Superior temporal gyrus (tissue), 1 donor: ENCODE measurements around the gene STXBP1.

Experiments
- DNase-seq: peaks from one replicate; pipeline ENCODE4 v3.0.0-alpha.2; 2016; ENCODE audit errors: extremely low spot score

STXBP1 gene

DNA sequence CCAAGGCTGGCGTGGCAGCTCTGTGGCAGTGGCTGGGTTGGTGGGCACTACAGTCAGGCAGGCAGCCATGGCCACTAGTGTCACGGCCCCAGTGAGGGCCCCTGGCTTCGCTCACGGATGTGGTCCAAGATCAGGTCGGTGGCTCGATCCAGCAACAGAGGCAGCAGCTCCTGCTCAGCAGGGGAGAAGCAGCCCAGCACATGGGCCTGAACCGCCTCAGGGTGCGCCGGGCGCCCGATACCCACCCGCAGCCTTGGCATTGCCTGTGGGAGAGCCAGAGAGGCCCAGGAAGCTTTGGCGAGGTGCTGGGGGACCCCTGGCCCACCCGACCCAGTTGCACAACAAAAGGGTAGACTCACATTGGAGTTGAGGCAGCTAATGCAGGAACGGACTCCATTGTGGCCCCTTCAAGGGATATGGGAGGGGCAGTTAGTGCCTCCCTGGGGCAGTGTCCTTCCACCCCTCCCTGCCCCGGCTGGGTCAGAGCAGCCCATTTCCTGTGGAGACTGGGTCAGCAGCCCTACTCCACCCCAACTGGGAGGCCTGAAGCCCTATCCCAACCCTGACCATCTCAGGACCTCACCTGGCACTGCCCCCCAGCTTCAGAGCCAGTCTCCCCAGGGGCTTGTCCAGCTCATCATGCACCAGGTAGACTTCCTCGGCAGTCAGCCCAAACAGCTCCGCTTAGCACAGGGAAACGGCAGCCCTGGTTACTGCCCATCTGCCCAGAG, 102.1 kb downstream of the STXBP1 start:
- DNase-seq: no peak

- DNase-seq: no peak
Observed at GRCh38 chr9:127714951-127715469, 102.9 kb downstream of the STXBP1 start.

DNA sequence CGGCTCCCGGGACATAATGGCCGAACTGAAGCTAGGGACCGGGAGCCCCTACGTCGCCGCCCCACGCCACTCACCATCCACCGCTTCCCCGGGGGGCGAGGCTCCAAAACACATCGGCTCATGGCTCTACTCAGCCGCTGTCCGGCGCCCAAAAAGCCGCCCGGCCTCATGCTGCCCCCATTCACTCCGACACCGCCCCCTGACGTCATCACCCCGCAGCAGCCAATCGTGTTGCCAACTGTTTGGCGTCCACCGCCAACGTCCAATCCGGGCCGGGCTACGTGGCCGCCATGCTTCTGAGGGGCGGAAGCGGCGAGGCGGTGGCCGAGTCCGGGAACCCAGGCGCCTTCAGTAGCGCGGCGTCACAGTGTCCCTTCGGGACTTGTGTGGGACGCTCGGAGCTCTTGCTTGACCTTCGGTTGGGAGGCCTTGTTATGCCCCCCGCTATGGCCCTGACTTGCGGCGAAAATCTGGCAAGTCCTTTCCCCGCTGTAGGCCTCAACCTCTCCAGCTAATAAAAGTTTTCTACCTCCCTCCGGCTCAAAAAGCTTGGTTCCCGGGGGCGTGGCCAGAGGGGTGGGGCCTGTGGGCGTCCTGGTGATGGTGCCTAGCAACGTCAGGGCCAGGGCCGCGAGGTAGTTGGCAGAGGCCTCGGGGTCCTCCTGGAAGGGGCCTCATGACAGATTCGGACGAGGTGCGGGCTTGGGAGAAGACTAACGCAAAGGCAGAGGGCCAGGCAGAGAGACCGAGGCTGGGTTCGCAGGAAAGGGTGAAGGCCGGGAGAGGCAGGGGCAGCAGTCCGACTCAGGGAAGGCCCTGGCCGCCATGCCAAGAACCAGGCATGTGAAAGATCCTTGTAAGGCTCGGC, 103.6 kb downstream of the STXBP1 start, which contains the start of the genes PTRH1 and TTC16:
Gene PTRH1 (minus strand): TSS at position 194 of the 868 bp plus-strand sequence. CDS start 24 bp downstream, at position 170.
Gene TTC16 (plus strand): TSS at position 610 of the 868 bp plus-strand sequence. CDS start 67 bp downstream, at position 677.
- DNase-seq: peak; percentile 97

DNA sequence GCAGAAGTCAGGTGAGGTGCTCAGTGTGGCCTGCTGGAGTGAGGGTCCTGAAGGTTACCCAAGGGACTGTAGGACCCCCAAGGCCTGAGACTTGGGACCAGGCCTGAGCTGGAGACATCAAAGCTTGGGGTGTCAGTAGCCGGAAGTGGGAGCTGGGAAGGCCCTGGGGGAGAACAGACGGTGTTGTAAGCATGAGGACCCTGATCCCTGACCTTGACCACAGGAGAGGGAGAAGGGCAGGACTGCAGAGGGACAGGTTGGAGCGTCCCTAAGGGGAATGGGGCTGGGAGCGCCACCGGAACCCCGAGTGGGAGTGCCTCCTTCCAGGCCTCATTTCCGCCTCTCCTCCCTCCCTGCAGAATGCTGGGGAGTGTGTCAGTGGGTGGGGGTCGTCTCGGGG, 104.3 kb downstream of the STXBP1 start:
- DNase-seq: no peak

DNA sequence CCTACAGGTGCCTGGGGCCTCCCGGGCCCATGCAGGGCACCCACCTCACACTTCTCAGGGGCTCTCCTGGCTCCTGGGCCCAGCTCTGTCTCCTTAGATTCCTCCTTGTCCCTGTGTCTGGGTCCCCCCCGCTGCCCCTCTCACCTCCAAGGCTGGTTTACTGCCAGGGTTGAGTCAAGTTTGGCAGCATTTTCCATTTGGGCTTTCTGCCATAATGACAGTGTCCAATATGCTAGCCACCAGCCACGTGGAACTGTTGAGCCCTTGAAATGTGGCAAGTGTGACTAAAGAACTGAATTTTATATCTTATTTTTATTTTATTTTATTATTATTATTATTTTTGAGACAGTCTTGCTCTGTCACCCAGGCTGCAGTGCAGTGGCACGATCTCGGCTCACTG, 105.7 kb downstream of the STXBP1 start:
- DNase-seq: no peak

DNA sequence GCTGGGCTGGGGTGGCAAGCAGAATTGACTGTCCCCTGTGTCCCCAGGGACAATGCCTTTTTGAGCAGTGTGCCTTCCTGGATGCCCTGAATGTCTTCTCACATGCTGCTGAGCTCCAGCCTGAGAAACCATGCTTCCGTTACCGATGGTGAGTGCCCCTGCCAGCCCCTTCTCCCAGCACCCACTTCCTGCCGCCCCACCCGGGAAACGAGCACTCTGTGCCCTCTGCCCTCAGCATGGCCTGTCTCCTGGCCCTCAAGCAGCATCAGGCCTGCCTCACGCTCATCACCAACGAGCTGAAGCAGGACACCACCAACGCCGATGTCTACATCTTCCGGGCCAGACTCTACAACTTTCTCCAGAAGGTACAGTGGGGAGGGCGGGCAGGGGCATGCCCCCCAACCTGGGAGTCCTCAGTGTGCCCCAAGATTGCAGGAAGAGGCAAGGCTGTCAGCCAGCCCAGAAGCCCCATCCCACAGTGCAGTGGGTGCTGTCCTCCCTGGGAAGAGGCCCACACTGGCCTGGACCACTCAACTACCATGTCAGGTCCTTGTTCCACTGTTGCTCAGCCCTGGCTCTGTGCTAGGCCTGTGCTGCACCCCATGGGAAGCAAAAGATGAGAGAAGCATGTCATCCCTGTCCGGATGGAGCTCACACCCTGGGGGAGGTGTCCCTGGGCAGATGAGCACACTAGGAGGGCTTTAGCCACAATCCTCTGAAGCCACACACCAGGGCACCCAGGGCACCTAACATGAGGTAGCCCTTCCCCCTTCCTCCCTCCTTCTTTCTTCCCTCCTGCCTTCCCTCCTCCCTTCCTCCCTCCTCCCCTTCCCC, 108.2 kb downstream of the STXBP1 start:
- DNase-seq: no peak

DNA sequence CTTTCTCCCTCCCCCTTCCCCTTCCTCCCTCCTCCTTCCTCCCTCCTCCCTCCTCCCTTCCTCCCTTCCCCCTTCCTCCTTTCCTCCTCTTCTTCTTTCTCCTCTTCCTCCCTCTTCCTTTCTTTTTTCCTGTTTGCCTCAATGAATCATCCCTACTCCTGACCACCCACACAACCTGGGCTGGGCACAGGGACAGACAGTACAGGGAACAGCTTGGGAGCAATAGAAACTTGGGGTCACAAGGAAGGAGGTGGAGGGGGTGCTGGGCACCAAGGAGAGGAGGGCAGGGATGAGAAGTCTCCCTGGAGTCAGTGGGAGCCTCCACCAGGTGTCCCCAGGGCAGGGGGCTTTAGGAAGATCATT, 108.8 kb downstream of the STXBP1 start:
- no peak for DNase-seq

DNA sequence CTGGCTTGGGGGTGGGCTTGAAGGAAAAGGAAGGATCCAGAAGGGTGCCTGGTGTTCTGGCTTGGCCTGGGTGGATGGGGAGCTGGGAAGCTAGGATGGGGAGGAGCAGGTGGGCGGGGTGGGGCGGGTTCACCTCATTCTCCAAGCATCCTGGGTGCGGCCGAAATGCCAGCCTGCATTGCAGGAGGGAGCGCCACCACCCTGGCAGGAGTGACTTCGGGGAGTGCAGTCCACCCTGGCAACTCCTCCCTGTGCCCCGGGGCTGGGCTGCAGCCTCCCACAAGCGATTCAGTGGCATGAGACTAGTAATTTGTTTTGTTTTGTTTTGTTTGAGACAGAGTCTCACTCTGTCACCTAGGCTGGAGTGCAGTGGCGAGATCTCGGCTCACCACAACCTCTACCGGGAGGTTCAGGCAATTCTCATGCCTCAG, 109.3 kb downstream of the STXBP1 start:
- DNase-seq: no peak

- DNase-seq: no peak
Observed at GRCh38 chr9:127722055-127722745, 110.1 kb downstream of the STXBP1 start.

GRCh38 chr9:127723013-127723412, 110.9 kb downstream of the STXBP1 start:
- DNase-seq: no peak

DNA sequence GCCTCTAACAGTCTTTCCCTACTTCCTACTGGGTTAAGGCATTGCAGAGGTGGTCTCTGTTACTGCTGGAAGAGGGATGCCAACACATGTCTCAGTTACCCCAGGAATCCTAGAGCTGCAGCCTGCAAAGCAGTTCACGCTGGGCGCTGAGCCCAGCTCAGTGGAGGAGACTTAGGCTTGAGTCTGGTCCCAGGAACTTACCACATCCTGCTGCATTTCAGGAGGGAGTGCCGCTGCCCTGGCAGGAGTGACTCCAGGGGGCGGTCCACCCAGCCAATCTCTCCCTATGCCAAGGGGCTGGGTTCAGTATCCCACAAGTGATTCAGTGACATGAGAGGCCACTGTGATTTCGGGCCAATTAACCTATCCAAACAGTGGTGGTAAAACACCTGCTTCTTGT, 111.4 kb downstream of the STXBP1 start:
- DNase-seq: no peak

DNA sequence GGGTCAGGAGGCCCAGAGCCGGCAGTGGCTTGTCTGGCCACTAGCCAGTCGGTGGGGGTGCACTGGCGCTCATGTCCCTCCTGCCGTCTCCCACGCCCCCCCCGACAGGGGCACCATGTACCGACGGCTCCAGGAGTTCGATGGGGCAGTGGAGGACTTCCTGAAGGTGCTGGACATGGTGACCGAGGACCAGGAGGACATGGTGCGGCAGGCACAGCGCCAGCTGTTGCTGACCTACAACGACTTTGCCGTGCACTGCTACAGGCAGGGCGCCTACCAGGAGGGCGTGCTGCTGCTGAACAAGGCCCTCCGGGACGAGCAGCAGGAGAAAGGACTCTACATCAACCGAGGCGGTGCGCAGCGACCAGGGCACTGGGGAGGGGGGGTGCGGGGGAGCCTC, 111.9 kb downstream of the STXBP1 start:
- no peak for DNase-seq

GRCh38 chr9:127726871-127727270, 114.8 kb downstream of the STXBP1 start:
- no peak for DNase-seq

DNA sequence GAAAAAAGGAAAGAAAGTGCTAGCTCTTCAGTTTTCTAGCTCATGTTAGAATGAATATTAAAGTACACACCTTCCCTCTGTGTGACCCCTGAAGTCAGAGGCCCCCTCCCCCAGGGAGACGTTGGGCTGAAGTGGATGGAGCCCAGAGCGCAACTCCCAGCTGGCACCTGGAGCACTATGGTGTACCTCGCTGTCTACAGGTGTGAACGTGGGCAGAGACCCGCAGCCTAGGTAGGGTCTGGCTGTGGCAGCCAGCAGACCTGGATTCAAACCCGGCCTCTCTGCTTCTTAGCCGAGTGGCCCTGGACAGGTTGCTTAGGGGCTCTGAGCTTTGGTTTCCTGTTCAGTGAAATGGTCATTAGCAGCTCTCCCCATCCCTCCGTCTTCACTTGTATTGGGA, 116.7 kb downstream of the STXBP1 start:
- DNase-seq: no peak

DNA sequence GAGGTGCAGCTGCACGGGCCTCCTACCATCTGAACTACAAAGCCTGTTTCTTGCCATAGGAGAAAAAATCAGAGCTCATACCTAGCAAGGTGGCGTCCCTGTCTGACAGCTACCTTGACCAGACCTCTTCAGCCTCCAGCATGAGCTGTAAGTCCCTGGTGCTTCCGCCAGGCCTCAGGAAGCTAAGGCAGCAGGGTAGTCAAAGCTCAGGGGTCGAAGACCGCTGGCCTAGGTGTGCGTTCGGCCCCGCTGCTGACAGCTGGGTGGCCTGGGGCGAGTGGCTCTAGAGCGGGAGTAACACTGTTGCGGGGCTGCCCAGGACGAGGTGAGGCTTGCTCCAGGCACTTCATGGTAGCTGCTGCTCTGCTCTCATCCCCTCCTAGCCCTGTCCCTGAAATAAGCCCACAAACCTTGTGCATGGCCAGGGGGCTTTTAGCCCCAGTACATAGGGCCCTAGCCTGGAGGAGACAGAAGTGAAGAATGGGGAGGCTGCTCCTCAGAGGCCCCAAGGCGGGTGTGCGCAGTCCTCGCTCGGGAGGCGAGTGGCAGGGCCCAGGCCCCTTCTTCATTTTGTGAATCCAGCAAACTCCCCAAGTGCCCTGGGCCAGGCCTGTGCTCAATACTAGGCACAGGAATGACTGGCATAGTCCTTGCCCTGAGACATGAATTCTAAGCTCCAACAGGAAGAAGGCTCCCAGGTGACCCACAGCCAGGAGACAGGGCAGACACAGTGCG, 117.6 kb downstream of the STXBP1 start:
- DNase-seq: no peak

GRCh38 chr9:127730262-127730661, 118.2 kb downstream of the STXBP1 start:
- DNase-seq: no peak

- DNase-seq: no peak
Observed at GRCh38 chr9:127730799-127731410, 118.8 kb downstream of the STXBP1 start.

DNA sequence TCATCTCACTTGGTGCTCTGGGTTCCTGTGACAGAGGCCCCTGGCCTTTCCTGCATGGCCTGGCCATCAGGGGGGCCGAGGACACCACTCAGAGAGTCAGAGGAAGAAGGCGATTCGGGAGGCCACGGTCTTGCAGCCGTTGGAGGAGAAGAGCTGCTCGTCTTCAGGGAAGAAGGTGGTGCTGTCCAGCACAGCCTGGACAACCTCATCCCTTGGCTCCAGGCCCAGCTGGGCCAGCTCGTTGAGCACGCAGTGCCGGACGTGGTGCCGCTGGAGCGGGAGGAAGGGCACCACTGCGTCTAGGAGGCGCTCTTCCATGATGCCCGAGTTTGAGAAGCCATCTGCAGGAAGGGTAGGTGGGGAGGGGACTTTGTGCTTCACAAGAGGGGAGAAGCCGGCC, 119.9 kb downstream of the STXBP1 start:
- no peak for DNase-seq

DNA sequence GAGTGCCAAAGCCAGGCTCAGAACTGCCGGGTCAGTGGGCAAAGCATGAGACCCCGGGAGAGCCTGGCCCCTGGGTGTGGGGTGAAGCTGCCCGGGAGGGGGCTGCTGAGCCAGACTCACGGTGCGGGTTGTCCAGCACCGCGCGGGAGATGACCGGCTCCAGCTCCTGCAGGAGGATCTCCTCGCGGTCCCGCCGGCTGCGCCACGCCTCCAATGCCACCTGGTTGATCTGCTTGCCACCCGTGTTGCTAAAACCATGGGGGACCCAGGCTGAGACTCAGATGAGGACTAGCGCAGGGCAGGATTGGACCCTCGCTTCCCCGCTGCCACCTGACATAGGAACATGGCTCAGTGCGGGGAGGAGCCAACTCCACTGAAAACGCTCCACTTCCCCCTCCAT, 120.4 kb downstream of the STXBP1 start:
- no peak for DNase-seq

DNA sequence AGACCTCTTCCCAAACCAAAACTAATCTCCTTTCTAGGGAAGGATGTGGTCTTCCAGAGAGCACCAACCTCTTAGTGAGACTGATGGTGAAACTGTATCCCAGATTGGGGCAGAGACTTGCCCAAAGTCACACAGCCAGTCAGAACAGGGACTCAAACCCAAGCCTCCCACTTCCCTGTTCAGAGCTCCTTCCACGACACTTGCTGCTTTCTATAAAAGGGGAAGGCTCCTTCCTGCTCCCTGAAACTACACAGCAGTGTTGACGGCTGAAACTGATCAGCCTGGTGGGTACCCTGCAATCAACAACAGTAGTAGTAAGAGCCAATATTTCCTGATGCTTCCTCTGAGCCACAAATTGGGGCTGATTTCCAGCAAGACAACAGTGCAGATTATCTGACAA, 121.5 kb downstream of the STXBP1 start:
- DNase-seq: no peak
